Measurements from ENCODE around the gene RBM47. TPM values are rescaled to one million over a fixed set of nuclear protein-coding genes. Genes with fewer than 3 reads are reported as not detected.

RBM47 gene
- total and polyA plus RNA-seq, 10 of the 15 experiments (the other 5 are each of a cell fraction or from before 2014, with no cell fraction given), result 7.9 to 45.0 (median 28.7) TPM

GRCh38 chr4:40530961-40531635 lies 98.6 kb downstream of the RBM47 start:
- Histone ChIP-seq H2AFZ (ENCODE audit: control insufficient read depth, low read depth, low read length) (no peak overlapping the region), H3K9ac (ENCODE audit: control insufficient read depth, insufficient read depth, low read length) (no peak overlapping the region), H3K4me1 (ENCODE audit: control insufficient read depth, insufficient read depth, low read length) (peaks cover 12% of the 10 kb centered on the region), H3K4me3 (no peak overlapping the region), H4K20me1 (ENCODE audit: control insufficient read depth, insufficient read depth) (no peaks in the 10 kb centered on the region), H3K27ac (ENCODE audit: control insufficient read depth, insufficient read depth) (no peak overlapping the region), H3K36me3 (ENCODE audit: control insufficient read depth in 2 of 2, insufficient read depth in 2 of 2, low read length in 1 of 2) (peaks cover 3 to 19% of the 10 kb centered on the region in 2 experiments; a peak in 3 of 4 replicates), H3K9me3 (replicated peaks; ENCODE audit: control insufficient read depth, insufficient read depth, low read length) (no peaks in the 10 kb centered on the region; the same call in 2 of the 3 replicates), H3K4me2 (ENCODE audit: control insufficient read depth, insufficient read depth) (no peak overlapping the region), H3K27me3 (replicated peaks in 1 of 2; ENCODE audit: control insufficient read depth in 2 of 2, insufficient read depth in 2 of 2, low read length in 1 of 2) (no peaks in the 10 kb centered on the region), H3K79me2 (ENCODE audit: control insufficient read depth, insufficient read depth, low read length) (peaks cover 11% of the 10 kb centered on the region)
- intact Hi-C loops (cut with micrococcal nuclease; ENCODE audit: unreplicated experiment) (no loop called here), in situ Hi-C loops (cut with MboI) (no loop called here)
- ChIA-PET POLR2A (interaction anchor here (0.6 to 0.7 kb wide), 3 partner anchors 8 to 129 kb away, joined by 3 read pairs; no protein-coding TSS in a partner anchor), CTCF (interaction anchor here (0.6 to 1.5 kb wide), 4 partner anchors 8 to 382 kb away, joined by 4 to 5 read pairs (median 4); no protein-coding TSS in a partner anchor), RAD21 (ENCODE audit: unreplicated experiment) (no interaction called here), SMC1A (ENCODE audit: uncharacterized antibody, unreplicated experiment) (interaction anchor here (0.6 to 2.7 kb wide), 2 partner anchors 9 kb away, joined by 3 to 12 read pairs; no protein-coding TSS in a partner anchor)
- BruUV-seq (replicated peaks), result no TSS peak
- TF ChIP-seq CHD4 (IDR thresholded peaks at IDR 0.05) (no peak), HDGF (IDR thresholded peaks at IDR 0.05) (no peak), RAD51 (IDR thresholded peaks at IDR 0.05) (no peak), IRF5 (IDR thresholded peaks at IDR 0.05; ENCODE audit: borderline replicate concordance) (no peak), MYB (IDR thresholded peaks at IDR 0.05; ENCODE audit: borderline replicate concordance, low read depth, low read length) (no peak), MTA2 (IDR thresholded peaks at IDR 0.05; ENCODE audit: low read depth) (no peak), POLR2AphosphoS2 (IDR thresholded peaks at IDR 0.05; ENCODE audit: low read depth, low read length) (no peak), TBL1XR1 (IDR thresholded peaks at IDR 0.05; ENCODE audit: low read depth, low read length) (no peak), ZNF217 (IDR thresholded peaks at IDR 0.05) (no peak), ZNF207 (IDR thresholded peaks at IDR 0.05; ENCODE audit: borderline replicate concordance) (no peak)
- ATAC-seq, result no peak
- no peak for FAIRE-seq
- no peak for DNase-seq (ENCODE audit: low read depth, low spot score)
- WGBS (ENCODE audit: insufficient coverage, insufficient replicate concordance, low lambda C conversion rate, missing lambda C conversion rate), result 97% methylated on average over 10 of the region's 10 CpGs

Data from GM12878 (cell line).